Measurements from ENCODE around the gene ZCCHC9.
"Not testable (repeated sequence)": the region's sequence is repeated elsewhere in the genome, so short reads cannot be mapped to it uniquely, and the experiment has no call there.

The ZCCHC9 gene

GRCh38 chr5:81253875-81254274 is 47.5 kb upstream of the ZCCHC9 start:
- H3K9me2 ChIP-seq (replicated peaks; ENCODE audit: low read depth, low read length) = no peaks in the 10 kb centered on the region
- H3K4me1 ChIP-seq (ENCODE audit: insufficient read depth, low read length, poor library complexity, severe bottlenecking) = no peaks in the 10 kb centered on the region
- H3K4me2 ChIP-seq (ENCODE audit: low read depth, low read length, poor library complexity, severe bottlenecking) = no peak overlapping the region
- H3K36me3 ChIP-seq (ENCODE audit: insufficient read depth, low read length) = peaks cover 9% of the 10 kb centered on the region
- no peaks in the 10 kb centered on the region for H3K9me3 ChIP-seq (ENCODE audit: insufficient read depth, low read depth, low read length)
- H3K27me3 ChIP-seq (ENCODE audit: insufficient read depth, low read length, poor library complexity, severe bottlenecking) = no peaks in the 10 kb centered on the region
- TF ChIP-seq EZH2phosphoT487 (IDR thresholded peaks at IDR 0.05; ENCODE audit: borderline replicate concordance) (no peak), CTCF (conservative IDR thresholded peaks at IDR 0.05; ENCODE audit: low read length) (no peak)
- no peaks in the 10 kb centered on the region for H3F3A ChIP-seq (ENCODE audit: low read depth)
- H2AFZ ChIP-seq (ENCODE audit: low read length) = no peak overlapping the region
- H4K20me1 ChIP-seq (ENCODE audit: insufficient read depth, low read length, poor library complexity, severe bottlenecking) = no peaks in the 10 kb centered on the region
- no peak overlapping the region for H3K9ac ChIP-seq (ENCODE audit: low read depth, low read length, poor library complexity, severe bottlenecking)
- no peak overlapping the region for H3K4me3 ChIP-seq (ENCODE audit: low read length, poor library complexity, severe bottlenecking)
- H3K79me2 ChIP-seq (ENCODE audit: insufficient read depth, low read length) = no peaks in the 10 kb centered on the region

DNA sequence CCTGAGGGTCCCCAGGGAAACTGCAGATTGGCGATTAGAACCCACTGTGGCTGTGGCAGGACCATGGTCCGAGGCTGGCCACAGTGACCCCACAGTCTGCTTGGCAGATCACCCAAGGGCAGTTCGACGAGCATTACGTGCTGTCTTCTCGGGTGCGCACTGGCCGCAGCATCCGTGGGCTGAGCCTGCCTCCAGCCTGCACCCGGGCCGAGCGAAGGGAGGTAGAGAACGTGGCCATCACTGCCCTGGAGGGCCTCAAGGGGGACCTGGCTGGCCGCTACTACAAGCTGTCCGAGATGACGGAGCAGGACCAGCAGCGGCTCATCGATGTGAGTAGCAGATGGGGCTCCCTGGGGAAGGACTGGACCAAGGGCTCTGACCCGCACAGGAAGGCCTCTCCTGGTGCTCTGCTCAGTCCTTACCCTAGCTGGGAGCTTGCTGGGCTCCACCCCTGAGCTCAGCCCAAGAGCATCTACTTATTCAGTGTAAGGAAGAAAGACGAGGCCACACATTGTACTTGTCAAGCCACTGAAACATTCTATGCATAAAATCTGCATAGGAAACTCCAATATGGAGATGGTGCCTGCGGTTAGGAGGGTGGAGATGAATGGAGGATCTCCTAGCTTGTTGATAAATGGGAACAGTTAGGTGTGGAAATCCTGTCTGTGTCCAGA is 46.4 kb upstream of the ZCCHC9 start:
- no peak overlapping the region for H3K4me3 ChIP-seq (ENCODE audit: low read length, poor library complexity, severe bottlenecking)
- H3K9ac ChIP-seq (ENCODE audit: low read depth, low read length, poor library complexity, severe bottlenecking) = no peak overlapping the region
- H3K9me2 ChIP-seq (replicated peaks; ENCODE audit: low read depth, low read length) = no peaks in the 10 kb centered on the region
- H3K4me1 ChIP-seq (ENCODE audit: insufficient read depth, low read length, poor library complexity, severe bottlenecking) = no peaks in the 10 kb centered on the region
- H3K36me3 ChIP-seq (ENCODE audit: insufficient read depth, low read length) = peaks cover 7% of the 10 kb centered on the region
- no peaks in the 10 kb centered on the region for H3K79me2 ChIP-seq (ENCODE audit: insufficient read depth, low read length)
- TF ChIP-seq EZH2phosphoT487 (IDR thresholded peaks at IDR 0.05; ENCODE audit: borderline replicate concordance) = no peak
- TF ChIP-seq CTCF (conservative IDR thresholded peaks at IDR 0.05; ENCODE audit: low read length) = no peak
- H3F3A ChIP-seq (ENCODE audit: low read depth) = no peaks in the 10 kb centered on the region
- H3K4me2 ChIP-seq (ENCODE audit: low read depth, low read length, poor library complexity, severe bottlenecking) = no peak overlapping the region
- H3K9me3 ChIP-seq (ENCODE audit: insufficient read depth, low read depth, low read length) = no peaks in the 10 kb centered on the region
- no peaks in the 10 kb centered on the region for H4K20me1 ChIP-seq (ENCODE audit: insufficient read depth, low read length, poor library complexity, severe bottlenecking)
- H3K27me3 ChIP-seq (ENCODE audit: insufficient read depth, low read length, poor library complexity, severe bottlenecking) = no peaks in the 10 kb centered on the region
- H2AFZ ChIP-seq (ENCODE audit: low read length) = no peak overlapping the region

DNA sequence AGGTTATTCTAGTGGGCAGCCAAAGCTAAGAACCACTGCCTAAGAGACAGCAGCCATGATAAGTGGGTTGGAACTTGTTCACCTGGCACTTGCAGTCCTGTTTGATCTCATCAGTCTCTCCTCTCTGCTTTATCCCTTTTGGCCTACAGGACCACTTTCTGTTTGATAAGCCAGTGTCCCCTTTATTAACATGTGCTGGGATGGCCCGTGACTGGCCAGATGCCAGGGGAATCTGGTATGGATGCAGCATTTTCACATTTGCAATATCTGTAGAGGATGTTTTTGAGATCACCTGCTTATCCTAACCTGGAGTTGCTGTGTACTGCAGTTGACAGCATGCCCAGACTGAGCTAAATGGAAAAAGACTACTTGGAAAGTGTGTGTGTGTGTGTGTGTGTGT is 44.6 kb upstream of the ZCCHC9 start:
- H3F3A ChIP-seq (ENCODE audit: low read depth) = no peaks in the 10 kb centered on the region
- H3K4me3 ChIP-seq (ENCODE audit: low read length, poor library complexity, severe bottlenecking) = no peak overlapping the region
- no peak overlapping the region for H3K4me2 ChIP-seq (ENCODE audit: low read depth, low read length, poor library complexity, severe bottlenecking)
- H3K9me2 ChIP-seq (replicated peaks; ENCODE audit: low read depth, low read length) = no peaks in the 10 kb centered on the region
- no peaks in the 10 kb centered on the region for H3K79me2 ChIP-seq (ENCODE audit: insufficient read depth, low read length)
- no peaks in the 10 kb centered on the region for H3K4me1 ChIP-seq (ENCODE audit: insufficient read depth, low read length, poor library complexity, severe bottlenecking)
- TF ChIP-seq CTCF (conservative IDR thresholded peaks at IDR 0.05; ENCODE audit: low read length) (no peak), EZH2phosphoT487 (IDR thresholded peaks at IDR 0.05; ENCODE audit: borderline replicate concordance) (no peak)
- no peaks in the 10 kb centered on the region for H3K27me3 ChIP-seq (ENCODE audit: insufficient read depth, low read length, poor library complexity, severe bottlenecking)
- H3K9ac ChIP-seq (ENCODE audit: low read depth, low read length, poor library complexity, severe bottlenecking) = no peak overlapping the region
- no peaks in the 10 kb centered on the region for H4K20me1 ChIP-seq (ENCODE audit: insufficient read depth, low read length, poor library complexity, severe bottlenecking)
- H3K9me3 ChIP-seq (ENCODE audit: insufficient read depth, low read depth, low read length) = no peaks in the 10 kb centered on the region
- H2AFZ ChIP-seq (ENCODE audit: low read length) = no peak overlapping the region
- no peaks in the 10 kb centered on the region for H3K36me3 ChIP-seq (ENCODE audit: insufficient read depth, low read length)

DNA sequence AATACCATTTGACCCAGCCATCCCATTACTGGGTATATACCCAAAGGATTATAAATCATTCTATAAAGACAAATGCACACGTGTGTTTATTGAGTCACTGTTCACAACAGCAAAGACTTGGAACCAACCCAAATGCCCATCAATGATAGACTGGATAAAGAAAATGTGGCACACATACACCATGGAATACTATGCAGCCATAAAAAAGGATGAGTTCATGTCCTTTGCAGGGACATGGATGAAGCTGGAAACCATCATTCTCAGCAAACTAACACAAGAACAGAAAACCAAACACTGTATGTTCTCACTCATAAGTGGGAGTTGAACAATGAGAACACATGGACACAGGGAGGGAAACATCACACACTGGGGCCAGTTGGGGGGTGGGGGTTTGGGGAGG is 38.6 kb upstream of the ZCCHC9 start:
- H3K27me3 ChIP-seq (ENCODE audit: insufficient read depth, low read length, poor library complexity, severe bottlenecking); H3K4me3 ChIP-seq (ENCODE audit: low read length, poor library complexity, severe bottlenecking); H3K36me3 ChIP-seq (ENCODE audit: insufficient read depth, low read length); H3K9ac ChIP-seq (ENCODE audit: low read depth, low read length, poor library complexity, severe bottlenecking); H3K4me2 ChIP-seq (ENCODE audit: low read depth, low read length, poor library complexity, severe bottlenecking); H3K9me3 ChIP-seq (ENCODE audit: insufficient read depth, low read depth, low read length); H3K4me1 ChIP-seq (ENCODE audit: insufficient read depth, low read length, poor library complexity, severe bottlenecking); H3F3A ChIP-seq (ENCODE audit: low read depth); H2AFZ ChIP-seq (ENCODE audit: low read length); H3K9me2 ChIP-seq (replicated peaks; ENCODE audit: low read depth, low read length); H4K20me1 ChIP-seq (ENCODE audit: insufficient read depth, low read length, poor library complexity, severe bottlenecking); H3K79me2 ChIP-seq (ENCODE audit: insufficient read depth, low read length): not testable (repeated sequence)

Data from Loucy (cell line).